GM18909 (cell line): ENCODE data around the gene SIL1.
"Not testable (repeated sequence)": the region's sequence is repeated elsewhere in the genome, so short reads cannot be mapped to it uniquely, and the experiment has no call there.

Experiments used
- ATAC-seq: cut with Tn5 transposase; IDR thresholded peaks from one replicate; pipeline ENCODE4 v1.9.1; 2021; ENCODE audit warnings: mild to moderate bottlenecking; ENCODE audit not compliant: unreplicated experiment, poor library complexity

The SIL1 gene

GRCh38 chr5:139049780-139050179 is 148.4 kb downstream of the SIL1 start:
- ATAC-seq = no peak

- ATAC-seq = no peak
Measured at GRCh38 chr5:139046551-139046950, 151.6 kb downstream of the SIL1 start.

- ATAC-seq = no peak
Measured at GRCh38 chr5:139043157-139043905, 154.8 kb downstream of the SIL1 start.

GRCh38 chr5:139040081-139040480 is 158.1 kb downstream of the SIL1 start:
- no peak for ATAC-seq

- ATAC-seq = no peak
Measured at GRCh38 chr5:139038613-139039305, 159.4 kb downstream of the SIL1 start.

- no peak for ATAC-seq
Measured at GRCh38 chr5:139037732-139038131, 160.4 kb downstream of the SIL1 start.

- ATAC-seq = not testable (repeated sequence)
Measured at GRCh38 chr5:139036332-139036731, 161.8 kb downstream of the SIL1 start.

- ATAC-seq = no peak
Measured at GRCh38 chr5:139027150-139027549, 171.0 kb downstream of the SIL1 start.

GRCh38 chr5:139025651-139026050 is 172.5 kb downstream of the SIL1 start:
- ATAC-seq = no peak

GRCh38 chr5:139023286-139023685 is 174.9 kb downstream of the SIL1 start:
- ATAC-seq = no peak

GRCh38 chr5:139022528-139022927 is 175.6 kb downstream of the SIL1 start:
- no peak for ATAC-seq

- ATAC-seq = no peak
Measured at GRCh38 chr5:139021346-139021745, 176.8 kb downstream of the SIL1 start.

GRCh38 chr5:139019880-139020279 is 178.3 kb downstream of the SIL1 start:
- no peak for ATAC-seq

- ATAC-seq = no peak
Measured at GRCh38 chr5:139019211-139019610, 179.0 kb downstream of the SIL1 start.

- no peak for ATAC-seq
Measured at GRCh38 chr5:139017624-139018023, 180.5 kb downstream of the SIL1 start.

- ATAC-seq = no peak
Measured at GRCh38 chr5:139016186-139016585, 182.0 kb downstream of the SIL1 start.

- ATAC-seq = no peak
Measured at GRCh38 chr5:139014726-139015125, 183.4 kb downstream of the SIL1 start.

GRCh38 chr5:139012176-139012575 is 186.0 kb downstream of the SIL1 start:
- ATAC-seq = no peak

- ATAC-seq = not testable (repeated sequence)
Measured at GRCh38 chr5:139011156-139011555, 187.0 kb downstream of the SIL1 start.

- ATAC-seq = no peak
Measured at GRCh38 chr5:139004374-139005307, 193.5 kb downstream of the SIL1 start.

- no peak for ATAC-seq
Measured at GRCh38 chr5:138999674-139000073, 198.5 kb downstream of the SIL1 start.
